AG08396 (cell line): ENCODE data around the gene UBL7.
A peak's percentile ranks its signal among the peaks of the same experiment; 100 is the strongest.
"Not testable (repeated sequence)": the region's sequence is repeated elsewhere in the genome, so short reads cannot be mapped to it uniquely, and the experiment has no call there.

Source experiments
- DNase-seq: peaks from one replicate; pipeline ENCODE4 v3.0.0; 2012; ENCODE audit warnings: low spot score, mixed read lengths

Gene UBL7

GRCh38 chr15:74460871-74461846 is at the start of gene UBL7:
Gene UBL7, minus strand, starts transcription at chr15:74461160. Its CDS starts 2,293 bp downstream, at chr15:74458867.
- DNase-seq: peak; percentile 95

- no peak for DNase-seq
Observed at GRCh38 chr15:74506515-74506840, 45.5 kb upstream of the UBL7 start.

GRCh38 chr15:74505837-74506514 is 45.0 kb upstream of the UBL7 start:
- no peak for DNase-seq

GRCh38 chr15:74504836-74505235 is 43.9 kb upstream of the UBL7 start:
- DNase-seq: no peak

GRCh38 chr15:74504418-74504817 is 43.5 kb upstream of the UBL7 start:
- no peak for DNase-seq

- DNase-seq: no peak
Observed at GRCh38 chr15:74502301-74502700, 41.3 kb upstream of the UBL7 start.

- DNase-seq: no peak
Observed at GRCh38 chr15:74500401-74500800, 39.4 kb upstream of the UBL7 start.

GRCh38 chr15:74499366-74499765 is 38.4 kb upstream of the UBL7 start:
- no peak for DNase-seq

GRCh38 chr15:74497584-74497983 is 36.6 kb upstream of the UBL7 start:
- DNase-seq: no peak

- no peak for DNase-seq
Observed at GRCh38 chr15:74496648-74497047, 35.7 kb upstream of the UBL7 start.

- no peak for DNase-seq
Observed at GRCh38 chr15:74490339-74490689, 29.4 kb upstream of the UBL7 start.

- DNase-seq: peak; percentile 66
Observed at GRCh38 chr15:74489518-74490338, 28.8 kb upstream of the UBL7 start.

GRCh38 chr15:74488776-74489175 is 27.8 kb upstream of the UBL7 start:
- DNase-seq: no peak

GRCh38 chr15:74482661-74483060 is 21.7 kb upstream of the UBL7 start:
- no peak for DNase-seq

GRCh38 chr15:74480364-74480763 is 19.4 kb upstream of the UBL7 start:
- DNase-seq: not testable (repeated sequence)

- not testable (repeated sequence) for DNase-seq
Observed at GRCh38 chr15:74471621-74472020, 10.7 kb upstream of the UBL7 start.

GRCh38 chr15:74470631-74471395 is 9.9 kb upstream of the UBL7 start:
- no peak for DNase-seq

GRCh38 chr15:74468341-74469032 is 7.5 kb upstream of the UBL7 start:
- DNase-seq: no peak

- no peak for DNase-seq
Observed at GRCh38 chr15:74466570-74466969, 5.6 kb upstream of the UBL7 start.

GRCh38 chr15:74464897-74465296 is 3.9 kb upstream of the UBL7 start:
- DNase-seq: no peak

- no peak for DNase-seq
Observed at GRCh38 chr15:74464216-74464615, 3.3 kb upstream of the UBL7 start.
